IPS-NIHi7 (cell line): ENCODE measurements around the gene GALR3.

ENCODE experiments used
- DNase-seq: peaks from one replicate; pipeline ENCODE4 v3.0.0; 2012; ENCODE audit warnings: mixed read lengths; ENCODE audit errors: extremely low spot score

GALR3 gene

DNA sequence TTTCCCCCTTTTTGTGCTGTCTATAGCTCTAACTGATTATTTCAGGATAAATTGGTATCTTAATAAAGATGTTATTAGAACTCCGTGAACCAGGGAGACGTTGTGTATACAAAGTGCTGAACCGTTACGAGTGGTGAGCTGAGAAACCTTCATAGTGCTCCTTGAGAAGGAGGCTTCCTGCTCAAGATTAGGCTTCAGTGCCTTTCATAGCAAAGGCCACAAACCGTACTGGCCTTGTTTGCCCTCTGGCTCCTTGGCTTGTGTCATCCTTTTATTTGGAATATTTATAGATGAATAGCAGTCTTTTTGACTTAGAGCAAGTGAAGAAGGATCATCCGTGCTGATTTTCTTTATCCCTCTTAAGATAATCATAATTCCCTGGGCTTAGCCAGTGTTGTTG, 42.3 kb downstream of the GALR3 start:
- no peak for DNase-seq

DNA sequence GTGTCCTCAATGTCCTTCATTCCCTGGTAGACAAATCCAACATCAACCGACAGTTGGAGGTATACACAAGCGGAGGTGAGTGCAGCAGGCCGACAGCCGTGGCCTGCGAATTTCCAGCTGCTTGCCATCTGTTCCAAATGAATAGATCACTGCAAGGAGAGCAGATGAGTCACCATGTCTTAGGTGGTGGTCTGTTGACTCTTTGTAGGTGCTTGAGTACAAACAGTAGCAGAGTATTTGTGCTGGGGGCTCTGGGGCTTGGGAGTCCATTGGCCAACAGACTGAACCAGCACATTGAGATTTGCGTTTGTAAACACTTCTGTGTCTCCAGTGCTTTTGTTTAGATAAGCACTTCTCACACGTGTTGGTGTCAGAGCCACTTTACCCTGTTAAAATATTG, 47.1 kb downstream of the GALR3 start:
- no peak for DNase-seq
